ELR (cell line): ENCODE results near the gene NCEH1.
A peak's percentile ranks its signal among the peaks of the same experiment; 100 is the strongest.
"Not testable (repeated sequence)": the region's sequence is repeated elsewhere in the genome, so short reads cannot be mapped to it uniquely, and the experiment has no call there.

Source experiments
- DNase-seq: peaks from one replicate; pipeline ENCODE4 v3.0.0-alpha.2; 2015; ENCODE audit warnings: low read depth

Gene NCEH1

DNA sequence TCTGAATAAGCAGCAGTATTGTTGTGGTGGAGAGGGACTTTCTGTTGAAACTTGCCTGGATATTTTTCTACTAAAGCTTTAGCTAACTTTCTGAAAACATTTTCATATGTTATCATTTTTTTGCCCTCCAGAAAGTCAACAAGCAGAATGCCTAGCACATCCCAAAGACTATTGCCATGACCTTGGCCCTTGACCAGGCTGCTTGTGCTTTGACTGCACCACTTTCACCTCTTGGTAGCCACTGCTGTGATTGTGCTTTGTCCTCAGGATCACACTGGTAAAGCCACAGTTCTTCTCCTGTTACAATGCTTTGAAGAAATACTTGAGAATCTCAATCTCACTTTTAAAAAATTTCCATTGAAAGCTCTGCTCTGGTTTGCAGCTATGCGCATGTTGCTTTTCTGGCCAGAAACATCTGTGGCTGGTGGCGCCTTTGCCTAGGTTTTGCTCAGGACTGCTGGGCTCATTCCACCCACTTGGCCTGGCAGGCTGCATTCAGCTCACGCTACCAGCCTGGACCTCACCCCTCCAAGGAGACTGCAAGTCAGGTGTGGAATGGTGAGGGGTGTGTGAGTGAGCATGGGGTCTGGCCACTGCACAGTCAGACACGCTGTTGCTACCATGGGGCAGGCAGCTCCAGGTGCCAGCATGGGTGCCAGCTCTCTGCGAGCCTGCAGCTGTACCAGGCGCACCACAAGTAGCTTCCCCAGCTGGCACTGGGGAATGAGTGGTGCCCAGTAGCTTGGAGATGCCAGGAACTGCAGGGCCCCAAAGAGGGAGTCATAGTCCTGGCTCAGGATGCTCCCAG is 97.8 kb downstream of the NCEH1 start:
- DNase-seq: no peak

DNA sequence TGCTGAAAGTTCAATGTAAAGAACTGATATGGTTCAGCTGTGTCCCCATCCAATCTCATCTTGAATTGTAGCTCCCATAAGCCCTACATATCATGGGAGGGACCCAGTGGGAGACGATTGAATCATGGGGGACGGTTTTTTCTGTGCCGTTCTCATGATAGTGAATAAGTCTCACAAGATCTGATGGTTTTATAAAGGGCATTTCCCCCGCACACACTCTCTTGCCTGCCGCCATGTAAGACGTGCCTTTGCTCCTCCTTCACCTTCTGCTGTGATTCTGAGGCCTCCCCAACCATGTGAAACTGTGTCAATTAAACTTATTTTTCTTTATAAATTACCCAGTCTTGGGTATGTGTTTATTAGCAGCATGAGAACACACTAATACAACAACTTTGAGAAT is 101.1 kb downstream of the NCEH1 start:
- no peak for DNase-seq

DNA sequence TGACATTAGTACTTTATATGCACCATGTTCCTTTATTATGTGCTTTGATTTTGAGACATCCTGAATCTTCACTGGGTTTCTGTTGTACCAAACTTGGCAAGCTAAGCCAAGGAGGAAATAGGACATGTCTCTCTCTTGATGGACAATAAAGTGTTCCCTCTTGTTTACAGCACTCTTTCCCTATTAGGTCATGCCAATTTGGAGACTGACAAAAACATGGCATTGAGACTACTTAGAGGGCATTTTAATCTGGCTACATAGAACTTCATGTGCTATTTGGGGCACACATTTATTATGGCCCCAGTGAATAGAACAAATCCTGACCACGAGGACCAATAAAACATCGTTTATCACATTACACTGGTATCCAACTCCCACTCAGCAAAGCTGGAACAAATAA is 102.3 kb downstream of the NCEH1 start:
- no peak for DNase-seq

DNA sequence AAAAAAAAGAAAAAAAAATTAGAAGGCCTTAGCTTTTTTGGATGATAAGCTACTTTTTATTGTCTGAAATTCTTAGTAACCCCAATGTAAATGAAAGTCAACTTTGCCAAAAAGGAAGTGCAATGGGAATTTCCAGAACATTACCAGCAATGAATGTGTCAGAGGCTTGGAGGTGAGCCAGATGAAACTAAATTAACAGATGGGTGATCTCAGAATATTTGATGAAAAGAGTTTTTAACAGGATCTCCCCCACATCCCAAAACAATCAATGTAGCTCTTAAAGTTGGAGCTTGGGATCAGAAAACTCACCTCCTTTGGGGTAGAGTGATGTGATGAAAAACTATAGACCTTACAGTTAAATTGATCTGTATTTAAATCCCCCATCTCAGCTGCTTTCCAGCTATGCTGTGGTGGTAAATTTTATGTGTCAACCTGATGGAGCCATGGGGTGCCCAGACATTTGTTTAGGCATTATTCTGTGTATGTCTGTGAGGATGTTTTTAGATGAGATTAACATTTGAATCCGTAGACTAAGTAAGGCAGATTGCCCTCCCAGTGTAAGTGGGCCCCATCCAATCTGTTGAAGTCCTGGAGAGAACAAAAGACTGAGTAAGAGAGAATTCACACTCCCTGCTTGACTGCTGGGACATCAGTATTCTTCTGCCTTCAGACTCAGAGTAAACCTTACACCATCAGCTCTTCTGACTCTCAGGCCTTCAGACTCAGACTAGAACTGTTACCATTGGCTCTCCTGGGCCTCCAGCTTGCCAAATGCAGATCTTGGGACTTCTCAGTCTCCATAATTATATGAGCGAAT is 103.4 kb downstream of the NCEH1 start:
- peak; percentile 91 for DNase-seq

DNA sequence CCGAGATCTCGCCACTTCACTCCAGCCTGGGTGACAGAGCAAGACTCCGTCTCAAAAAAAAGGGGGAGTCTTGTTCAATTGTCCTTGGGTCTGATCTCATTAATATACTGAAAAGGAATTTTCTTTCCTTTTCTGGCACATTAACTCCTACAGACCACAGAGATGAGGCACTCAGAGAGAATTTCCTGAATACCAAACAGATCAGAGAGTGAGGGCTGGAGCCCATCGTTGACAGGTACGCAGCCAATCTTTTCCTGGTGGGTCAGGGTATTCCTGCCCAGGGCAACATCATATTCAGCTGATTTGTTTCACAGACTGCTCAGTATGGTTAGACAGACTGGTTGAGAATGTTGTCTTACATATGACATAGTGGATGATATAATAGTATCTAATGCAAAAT is 104.8 kb downstream of the NCEH1 start:
- DNase-seq: peak; percentile 88

DNA sequence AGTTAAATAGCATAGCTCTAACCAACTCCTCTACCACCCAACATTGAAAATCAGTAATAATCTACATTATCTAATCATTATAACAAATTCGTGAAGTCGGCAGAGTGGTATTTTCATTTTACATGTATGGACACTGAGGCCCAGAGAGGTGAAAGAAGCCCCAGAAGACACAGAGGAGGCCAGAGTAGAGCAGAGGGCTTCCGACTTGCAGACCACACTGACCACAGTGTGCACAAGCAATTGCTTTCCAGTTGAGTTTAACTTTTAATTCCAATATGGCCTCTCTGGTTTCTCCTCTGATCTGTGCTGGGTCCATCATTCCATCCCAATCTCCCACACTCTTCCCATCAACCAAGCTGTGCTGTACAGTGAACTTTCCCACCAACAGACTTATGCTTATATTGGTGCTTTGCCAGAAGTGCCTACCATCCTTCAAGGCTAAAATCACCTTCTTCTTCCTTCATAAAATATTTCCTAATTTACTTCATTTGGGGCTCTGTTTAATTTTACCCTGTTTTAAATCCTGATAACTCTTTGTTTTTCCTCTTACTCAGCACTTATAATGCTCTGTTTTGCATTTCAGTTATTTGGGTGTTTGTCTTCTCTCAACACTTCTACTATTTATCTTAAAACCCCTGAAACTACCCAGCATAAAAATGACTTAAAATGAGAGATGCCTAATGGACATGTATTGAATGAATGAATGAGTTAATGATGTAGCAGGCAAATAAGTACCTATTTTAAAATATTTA is 105.8 kb downstream of the NCEH1 start:
- DNase-seq: no peak

DNA sequence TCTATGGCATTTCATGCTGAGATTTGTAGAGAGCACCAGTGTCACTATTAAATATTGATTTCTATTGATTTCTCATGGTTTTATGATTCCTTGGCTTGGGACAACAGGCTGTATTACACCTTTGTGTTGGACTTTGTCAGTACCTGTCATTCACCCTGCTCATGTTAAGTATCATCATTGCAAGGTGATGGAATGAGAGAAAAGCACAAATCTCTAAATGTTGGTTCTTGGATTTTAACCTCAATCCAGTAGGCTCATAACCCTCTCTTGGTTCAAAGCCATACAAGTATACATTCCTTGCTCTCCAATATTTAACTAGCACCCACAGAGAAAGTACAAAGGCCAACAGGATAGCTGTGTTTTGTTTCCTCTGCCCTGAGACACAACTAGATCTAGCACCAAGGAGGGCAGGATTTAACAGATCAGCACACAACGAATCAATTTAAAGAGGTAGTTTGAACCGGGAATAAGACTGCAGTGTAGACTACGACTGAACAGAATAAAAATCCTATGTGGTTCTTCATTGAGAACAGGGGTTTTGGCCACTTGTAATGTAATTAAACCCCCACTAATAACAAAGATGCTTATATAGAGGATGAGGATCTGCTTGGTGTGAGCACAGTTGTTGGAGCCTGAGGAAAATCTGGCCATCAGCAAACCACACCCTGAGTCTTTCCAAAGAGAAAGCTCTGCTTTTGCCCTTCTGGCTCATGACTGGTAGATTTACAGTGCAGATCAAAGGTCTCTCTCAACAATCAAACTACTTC is 109.6 kb downstream of the NCEH1 start:
- no peak for DNase-seq

DNA sequence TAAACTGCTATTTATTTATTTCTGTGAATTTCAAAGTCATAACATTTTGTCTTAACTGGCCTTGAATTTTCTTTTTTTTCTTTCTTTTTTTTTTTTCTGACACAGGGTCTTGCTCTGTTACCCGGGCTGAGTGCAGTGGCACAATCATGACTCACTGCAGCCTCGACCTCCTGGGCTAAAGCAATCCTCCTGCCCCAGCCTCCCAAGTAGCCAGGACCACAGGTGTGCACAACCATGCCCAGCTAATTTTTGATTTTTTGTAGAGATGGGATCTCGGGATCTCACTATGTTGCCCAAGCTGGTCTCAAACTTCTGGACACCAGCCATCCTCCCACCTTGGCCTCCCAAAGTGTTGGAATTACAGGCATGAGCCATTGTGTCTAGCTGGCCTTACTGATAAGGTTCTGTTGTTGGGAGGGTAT is 110.2 kb downstream of the NCEH1 start:
- no peak for DNase-seq

DNA sequence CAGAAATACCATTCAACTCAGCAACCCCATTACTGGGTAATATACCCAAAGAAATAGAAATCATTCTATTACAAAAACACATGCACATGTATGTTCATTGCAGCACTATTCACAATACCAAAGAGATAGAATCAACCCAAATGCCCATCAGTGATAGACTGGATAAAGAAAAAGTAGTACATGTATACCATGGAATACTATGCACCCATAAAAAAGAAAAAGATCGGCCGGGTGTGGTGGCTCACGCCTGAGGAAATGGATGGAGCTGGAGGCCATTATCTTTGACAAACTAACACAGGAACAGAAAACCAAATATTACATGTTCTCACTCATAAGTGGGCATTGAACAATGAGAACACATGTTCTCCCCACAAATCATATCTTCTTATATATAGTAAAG is 112.0 kb downstream of the NCEH1 start:
- DNase-seq: no peak

DNA sequence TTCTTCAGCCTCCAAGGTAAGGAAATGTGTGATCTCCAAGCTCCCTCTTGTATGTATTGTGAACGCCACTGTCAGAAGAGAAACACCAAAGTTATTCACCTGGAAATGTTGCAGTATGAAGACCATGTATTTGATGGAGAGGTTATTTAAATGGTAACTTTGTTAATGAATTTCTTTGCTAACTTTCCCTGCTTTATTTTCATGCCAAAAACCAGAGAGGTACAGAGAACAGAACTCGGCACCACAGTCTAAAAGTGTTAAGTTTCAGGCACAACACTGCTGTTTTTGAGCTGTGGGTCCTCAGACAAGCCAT is 114.5 kb downstream of the NCEH1 start:
- DNase-seq: no peak

DNA sequence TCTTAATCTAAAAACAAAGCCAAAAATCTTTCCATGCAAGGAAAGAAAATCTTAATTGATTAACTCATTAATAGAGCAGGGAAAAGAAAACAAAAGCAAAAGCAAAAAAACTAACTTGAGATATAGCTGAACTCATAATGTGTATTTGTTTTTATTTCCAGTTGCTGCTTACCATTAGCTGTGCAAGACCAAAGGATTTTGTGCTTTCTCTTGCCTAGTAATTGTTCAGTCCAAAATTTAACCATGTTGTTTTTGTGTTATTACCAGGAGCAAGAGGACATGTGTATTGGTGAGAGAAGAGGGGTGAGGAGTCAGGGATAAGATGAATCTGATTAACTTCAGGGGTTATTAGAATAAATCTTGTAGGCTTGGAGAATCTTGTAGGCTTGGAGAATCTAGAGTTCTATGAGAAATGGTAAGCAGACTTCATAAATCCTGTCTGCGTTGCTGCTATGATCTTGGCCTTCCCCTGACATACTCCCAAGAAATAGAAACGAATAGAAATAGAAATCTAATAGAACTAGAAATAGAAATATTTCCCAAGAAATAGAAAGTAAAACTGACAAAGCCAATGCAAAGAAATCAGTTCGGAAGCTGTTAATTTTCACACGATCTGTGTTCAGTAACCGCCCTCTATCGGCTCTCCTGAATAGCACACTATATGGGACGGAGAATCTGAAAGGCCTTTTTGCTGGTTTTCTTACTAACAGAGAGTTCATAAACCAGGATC is 115.0 kb downstream of the NCEH1 start:
- DNase-seq: peak; percentile 58

DNA sequence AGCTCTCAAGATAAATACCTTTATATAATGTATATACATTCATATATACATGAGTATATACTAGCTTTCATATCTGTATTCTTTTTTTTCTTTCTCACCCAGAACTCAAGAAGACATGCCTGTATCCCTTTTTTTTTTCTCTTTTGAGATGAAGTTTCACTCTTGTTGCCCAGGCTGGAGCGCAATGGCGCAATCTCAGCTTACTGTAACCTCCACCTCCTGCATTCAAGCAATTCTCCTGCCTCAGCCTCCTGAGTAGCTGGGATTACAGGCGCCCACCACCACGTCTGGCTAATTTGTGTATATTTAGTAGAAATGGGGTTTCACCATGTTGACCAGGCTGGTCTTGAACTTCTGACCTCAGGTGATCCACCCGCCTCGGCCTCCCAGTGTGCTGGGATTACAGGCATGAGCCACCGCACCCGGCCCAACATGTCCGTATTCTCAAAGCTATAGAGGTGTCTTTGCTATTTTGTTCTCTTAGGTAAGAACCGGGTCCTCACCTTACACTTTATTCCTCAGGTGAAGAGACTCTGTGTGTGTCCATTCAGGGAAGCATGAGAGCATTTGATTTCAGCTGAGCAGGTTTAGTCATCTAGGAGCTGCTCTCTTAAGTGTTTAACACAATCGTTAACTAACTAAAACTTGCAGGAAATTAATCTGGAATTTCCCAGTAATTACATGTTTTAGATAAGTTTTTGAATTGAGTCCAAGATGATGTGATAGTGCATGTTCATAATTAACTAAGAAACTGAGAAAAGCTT is 115.8 kb downstream of the NCEH1 start:
- not testable (repeated sequence) for DNase-seq

DNA sequence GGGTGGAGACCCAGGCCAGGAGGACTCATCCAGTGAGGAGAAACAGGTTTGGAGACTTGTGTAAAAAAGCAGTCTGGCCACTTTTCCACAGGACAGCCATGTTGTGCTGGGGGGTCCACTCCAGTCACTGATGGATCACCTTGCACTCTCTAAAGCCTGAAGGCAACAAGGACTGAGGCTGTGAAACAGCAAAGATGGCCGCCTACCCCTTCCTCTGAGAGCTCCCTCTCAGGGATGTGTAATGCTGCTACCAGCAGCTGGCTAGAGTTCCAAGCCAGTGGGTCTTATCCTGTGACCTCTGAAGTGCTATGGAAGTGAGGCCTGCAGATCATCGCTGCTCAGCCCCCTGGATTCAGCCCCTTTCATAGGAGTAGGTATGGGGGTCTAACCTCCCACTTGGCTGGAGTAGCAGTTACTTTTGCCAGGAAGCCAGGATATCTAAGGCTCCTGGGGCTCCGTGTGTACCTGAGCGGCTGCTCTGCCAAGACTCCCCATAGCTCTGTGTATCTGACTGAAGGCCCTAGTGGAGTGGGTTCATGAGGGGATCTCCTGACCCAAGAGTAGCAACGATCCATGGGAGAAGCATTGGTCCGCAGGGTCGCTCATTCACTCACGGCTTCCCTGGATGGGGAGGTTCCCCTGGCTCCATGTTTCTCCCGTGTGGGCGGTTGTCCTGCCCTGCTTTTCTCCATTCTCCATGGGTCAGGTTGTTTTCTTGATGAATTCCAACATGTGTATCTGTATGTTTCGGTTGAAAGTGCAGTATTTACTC is 117.8 kb downstream of the NCEH1 start:
- no peak for DNase-seq

DNA sequence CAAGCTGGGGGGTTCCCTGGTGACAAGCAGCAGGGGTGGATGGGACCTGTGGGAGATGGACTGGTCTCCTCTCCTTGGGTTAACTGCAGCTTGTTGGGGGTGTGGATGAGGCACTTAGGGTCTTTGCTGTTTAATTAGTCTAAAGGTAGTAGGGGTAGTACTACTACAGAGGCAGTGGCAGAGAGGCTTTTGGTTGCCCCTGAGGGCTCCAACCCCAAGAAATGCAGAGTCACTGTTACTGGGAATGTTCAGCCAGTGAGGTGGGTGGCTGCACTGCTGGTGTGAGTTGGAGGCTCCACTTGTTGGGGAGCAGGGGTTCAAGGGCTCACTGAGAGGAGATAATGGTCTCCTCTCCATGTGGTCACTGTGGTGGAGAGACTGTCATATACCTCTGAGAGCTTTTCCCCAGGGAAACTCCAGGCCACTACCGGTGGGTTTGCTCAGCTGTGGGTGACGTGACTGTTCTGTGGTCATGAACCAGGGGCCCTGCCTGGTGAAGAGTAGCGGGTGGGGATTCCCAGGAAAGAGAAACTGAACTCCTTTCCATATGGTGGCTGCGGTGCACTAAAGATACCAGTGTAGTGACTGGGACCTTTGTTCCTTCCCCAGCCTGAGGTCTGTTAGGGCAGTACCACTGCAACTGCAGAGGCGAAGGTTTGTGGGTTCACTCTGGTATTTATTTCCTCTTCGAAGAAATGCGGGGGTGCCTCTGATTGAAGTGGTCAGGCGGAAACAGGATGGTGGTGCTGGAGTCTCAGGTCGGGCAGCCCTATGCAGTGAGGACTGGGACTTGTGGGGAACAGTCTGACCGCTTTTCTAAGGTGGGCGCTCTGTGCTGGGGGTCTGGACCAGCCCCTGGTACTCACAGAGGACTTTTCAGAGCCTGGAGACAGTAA is 118.7 kb downstream of the NCEH1 start:
- DNase-seq: no peak

DNA sequence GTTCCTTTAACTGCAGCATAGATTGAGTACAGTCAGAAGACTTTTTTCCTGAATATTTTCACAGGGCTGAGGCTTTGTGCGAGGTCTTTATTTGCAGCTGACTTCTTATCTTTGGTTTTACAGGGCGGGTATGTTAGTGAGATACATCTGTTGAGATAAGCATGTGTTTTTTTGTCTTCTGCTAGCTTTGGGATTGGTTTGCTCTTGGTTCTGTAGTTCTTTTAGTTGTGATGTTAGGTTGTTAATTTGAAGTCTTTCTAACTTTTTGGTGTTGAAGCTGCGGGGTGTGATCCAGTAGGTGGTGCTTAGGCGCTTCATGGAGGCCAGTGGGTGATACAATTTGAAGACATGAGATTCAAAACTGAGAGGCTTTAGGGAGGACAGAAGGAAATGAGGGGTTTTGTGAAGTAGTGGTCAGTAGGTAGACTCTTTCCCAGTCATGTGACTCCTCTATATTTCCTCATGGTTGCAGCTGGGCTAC is 119.7 kb downstream of the NCEH1 start:
- DNase-seq: no peak

DNA sequence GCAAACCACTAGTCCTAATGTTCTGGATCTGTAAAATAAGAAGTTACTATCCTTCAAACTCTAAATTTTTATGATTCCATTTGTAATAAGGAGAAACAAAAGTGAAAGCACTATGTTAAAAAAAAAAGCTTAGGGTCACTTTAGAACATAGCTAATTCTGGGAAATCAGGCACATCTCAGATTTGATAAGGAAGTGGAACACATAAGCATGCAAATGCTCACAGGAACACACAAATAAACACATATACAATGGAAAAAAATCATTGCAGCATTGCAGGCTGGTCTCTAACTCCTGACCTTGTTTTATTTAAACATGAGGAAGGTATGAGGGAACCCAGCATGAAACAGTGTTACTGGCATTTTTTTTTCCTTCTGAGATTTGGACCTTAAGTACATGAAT is 124.4 kb downstream of the NCEH1 start:
- DNase-seq: no peak

DNA sequence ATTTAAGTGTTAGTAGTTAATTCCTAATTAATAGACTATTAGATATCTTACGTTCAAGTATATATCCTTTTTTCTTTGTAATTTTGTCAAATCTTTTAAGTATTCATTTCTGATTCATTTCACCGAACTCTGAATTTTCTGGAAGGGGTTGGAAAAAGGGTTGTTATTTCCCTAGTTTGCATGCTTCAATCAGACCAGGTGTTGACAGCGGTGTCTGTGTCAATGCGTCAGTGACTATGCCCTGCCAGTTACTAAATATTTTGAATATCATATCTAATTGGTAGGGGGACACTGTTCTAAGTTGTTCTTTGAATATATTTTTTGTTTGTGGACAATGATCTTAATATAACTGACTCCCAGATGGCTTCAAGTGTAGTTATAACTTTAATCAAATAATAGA is 124.9 kb downstream of the NCEH1 start:
- DNase-seq: no peak

DNA sequence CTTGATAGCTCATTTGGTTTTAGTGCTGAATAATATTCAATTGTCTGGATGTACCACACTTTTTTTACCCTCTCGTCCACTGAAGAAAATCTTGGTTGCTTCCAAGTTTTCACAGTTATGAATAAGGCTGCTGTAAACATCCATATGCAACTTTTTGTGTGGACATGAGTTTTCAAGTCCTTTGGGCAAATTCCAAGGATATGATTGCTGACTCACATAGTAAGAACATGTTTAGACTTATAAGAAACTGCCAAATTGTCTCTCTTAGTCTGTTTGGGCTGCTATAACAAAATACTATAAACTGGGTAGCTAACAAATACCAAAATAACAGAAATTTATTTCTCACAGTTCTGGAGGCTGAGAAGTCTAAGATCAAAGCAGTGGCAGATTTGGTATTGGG is 128.2 kb downstream of the NCEH1 start:
- peak; percentile 39 for DNase-seq

DNA sequence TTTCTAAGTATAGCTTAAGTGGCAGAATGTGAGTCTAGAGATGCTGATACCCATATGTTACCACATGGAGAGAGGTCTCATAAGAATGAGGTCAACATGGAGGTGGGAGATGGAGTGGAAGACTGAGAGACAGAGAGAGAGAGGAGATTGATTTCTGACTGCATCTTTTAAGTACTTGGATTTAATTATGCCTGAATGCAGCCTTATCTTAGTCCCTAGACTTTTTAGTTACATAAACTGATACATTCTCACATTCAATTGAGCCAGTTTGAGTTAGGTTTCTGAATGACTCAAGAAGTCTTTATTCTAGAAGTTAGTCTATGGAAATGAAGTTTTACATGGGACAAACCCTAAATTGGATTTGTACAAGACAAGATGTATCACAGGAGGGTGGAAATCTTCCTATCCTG is 129.1 kb downstream of the NCEH1 start:
- DNase-seq: no peak
